SK-N-MC (cell line): ENCODE measurements around the gene EEF1AKMT2.

Experiments used
- EZH2 ChIP-seq: fragments of 200-600 bp; sonication (generic); IDR thresholded peaks from one replicate; pipeline ENCODE4 v1.6.1; 2017; ENCODE audit warnings: antibody characterized with exemption
- FOXP2 ChIP-seq: optimal IDR thresholded peaks from 2 replicates; pipeline ENCODE3; 2011; ENCODE audit warnings: mild to moderate bottlenecking, moderate library complexity; ENCODE audit not compliant: insufficient read depth; ENCODE audit errors: extremely low read length, control extremely low read depth
- POLR2AphosphoS5 ChIP-seq: IDR thresholded peaks from 2 replicates; pipeline ENCODE4 v1.6.1; 2012; ENCODE audit warnings: mild to moderate bottlenecking, low read depth, low read length, borderline replicate concordance

DNA sequence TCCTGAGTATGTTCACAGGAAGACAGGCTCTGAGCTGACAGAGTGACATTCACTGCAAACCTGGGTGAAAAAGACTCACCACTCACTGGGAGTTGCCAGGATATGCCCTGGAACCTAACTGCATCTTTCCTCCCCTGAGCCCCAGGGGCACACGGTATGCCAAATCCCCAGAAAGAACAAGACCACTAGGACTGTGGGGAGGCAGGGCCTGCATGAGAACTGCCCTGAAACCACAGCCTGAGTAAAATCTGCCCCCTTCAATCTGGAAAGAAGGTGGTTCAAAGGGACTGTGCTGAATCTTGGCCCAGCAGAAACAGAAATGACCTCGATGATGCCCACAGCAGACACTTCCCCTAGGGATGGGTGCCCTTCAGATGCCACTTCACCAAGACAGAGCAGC, 54.0 kb downstream of the EEF1AKMT2 start:
- TF ChIP-seq EZH2 (no peak), POLR2AphosphoS5 (no peak), FOXP2 (no peak)
